ENCODE data around the gene DGKB. TPM values are rescaled to one million over a fixed set of nuclear protein-coding genes. Genes with fewer than 3 reads are reported as not detected.
A peak's percentile ranks its signal among the peaks of the same experiment; 100 is the strongest.

DGKB gene
- total and polyA plus RNA-seq, 2 donors (not counting 1 experiment from before 2014, with no cell fraction given) = 0.31 TPM; not detected in 1

DNA sequence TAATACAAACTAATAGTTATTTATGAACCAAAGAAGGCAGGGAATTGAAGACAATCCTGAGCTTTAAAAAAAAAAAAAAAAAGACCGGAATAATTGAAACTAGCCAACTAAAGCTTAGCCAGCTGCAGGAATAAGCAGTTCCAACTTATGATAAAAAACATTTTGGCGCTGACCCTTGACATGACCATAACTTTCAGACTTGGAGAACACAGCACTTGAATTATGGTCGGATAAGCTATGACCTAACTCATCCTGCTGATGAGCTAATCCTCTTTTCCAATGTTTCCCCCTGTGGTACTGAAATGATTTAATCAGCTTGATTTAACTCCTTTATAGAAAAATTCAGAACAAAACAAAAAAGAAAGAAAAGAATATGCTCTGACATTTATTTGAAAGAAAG, 181.8 kb downstream of the DGKB start:
- Histone ChIP-seq H2AFZ (ENCODE audit: low read length) (no peak overlapping the region), H3K79me2 (ENCODE audit: control insufficient read depth, insufficient read depth, low read length) (no peaks in the 10 kb centered on the region), H3K4me3 (replicated peaks in 1 of 4; ENCODE audit: control extremely low read depth in 1 of 4, insufficient read depth in 1 of 4, low read depth in 3 of 4, low read length in 4 of 4) (no peak overlapping the region), H3K27me3 (ENCODE audit: control insufficient read depth, insufficient read depth, low read length) (no peaks in the 10 kb centered on the region), H3K9ac (ENCODE audit: insufficient read depth, low read length) (no peak overlapping the region), H3K4me2 (ENCODE audit: extremely low read depth, insufficient read depth, low read length) (no peak overlapping the region), H3K36me3 (ENCODE audit: control insufficient read depth, insufficient read depth, low read length) (no peaks in the 10 kb centered on the region), H3K27ac (ENCODE audit: insufficient read depth, low read length) (no peak overlapping the region), H3K9me3 (ENCODE audit: control insufficient read depth, insufficient read depth, low read depth, low read length) (no peaks in the 10 kb centered on the region), H4K20me1 (ENCODE audit: control insufficient read depth, extremely low read depth, insufficient read depth, low read length) (no peaks in the 10 kb centered on the region), H3K4me1 (ENCODE audit: control insufficient read depth, extremely low read depth, insufficient read depth, low read length) (no peaks in the 10 kb centered on the region)
- TF ChIP-seq CTCF (conservative IDR thresholded peaks at IDR 0.05 in 1 of 2, IDR thresholded peaks at IDR 0.05 in 1 of 2; ENCODE audit: low read depth in 1 of 2, low read length in 2 of 2) = no peak
- TF ChIP-seq EZH2 (IDR thresholded peaks at IDR 0.05; ENCODE audit: low read length, missing control alignments) = no peak
- DNase-seq (ENCODE audit: low read depth in 2 of 2) = peak in 1 of 2 donors; percentile 37

DNA sequence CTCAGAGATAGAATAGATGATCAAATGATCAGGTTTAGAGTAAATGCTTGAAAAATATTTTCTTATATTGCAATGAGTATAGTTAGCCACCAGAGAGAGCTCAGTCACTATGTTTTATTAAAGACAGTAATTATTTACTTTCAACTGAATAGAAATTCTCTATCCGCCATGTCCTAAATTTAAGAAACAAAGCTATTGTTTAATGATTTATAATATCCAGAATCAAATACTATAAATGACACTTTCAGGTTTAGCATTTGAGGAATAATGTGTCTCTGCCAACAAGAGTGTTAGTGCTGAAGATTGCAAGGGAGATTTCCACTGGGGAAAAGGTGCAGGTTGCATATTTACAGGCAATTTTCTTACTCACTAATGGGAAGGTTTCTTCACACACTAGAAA, 184.7 kb downstream of the DGKB start:
- no peaks in the 10 kb centered on the region for H4K20me1 ChIP-seq (ENCODE audit: control insufficient read depth, extremely low read depth, insufficient read depth, low read length)
- H3K27ac ChIP-seq (ENCODE audit: insufficient read depth, low read length) = no peak overlapping the region
- H3K4me1 ChIP-seq (ENCODE audit: control insufficient read depth, extremely low read depth, insufficient read depth, low read length) = no peaks in the 10 kb centered on the region
- no peak overlapping the region for H3K9ac ChIP-seq (ENCODE audit: insufficient read depth, low read length)
- peak; percentile 5 to 51 for DNase-seq (ENCODE audit: low read depth in 2 of 2)
- H3K36me3 ChIP-seq (ENCODE audit: control insufficient read depth, insufficient read depth, low read length) = no peaks in the 10 kb centered on the region
- H3K27me3 ChIP-seq (ENCODE audit: control insufficient read depth, insufficient read depth, low read length) = no peaks in the 10 kb centered on the region
- TF ChIP-seq EZH2 (IDR thresholded peaks at IDR 0.05; ENCODE audit: low read length, missing control alignments) (no peak), CTCF (conservative IDR thresholded peaks at IDR 0.05 in 1 of 2, IDR thresholded peaks at IDR 0.05 in 1 of 2; ENCODE audit: low read depth in 1 of 2, low read length in 2 of 2) (peak in 1 of 2 donors; percentile 50)
- H3K4me3 ChIP-seq (replicated peaks in 1 of 4; ENCODE audit: control extremely low read depth in 1 of 4, insufficient read depth in 1 of 4, low read depth in 3 of 4, low read length in 4 of 4) = no peak overlapping the region
- H3K4me2 ChIP-seq (ENCODE audit: extremely low read depth, insufficient read depth, low read length) = no peak overlapping the region
- no peaks in the 10 kb centered on the region for H3K9me3 ChIP-seq (ENCODE audit: control insufficient read depth, insufficient read depth, low read depth, low read length)
- no peak overlapping the region for H2AFZ ChIP-seq (ENCODE audit: low read length)
- H3K79me2 ChIP-seq (ENCODE audit: control insufficient read depth, insufficient read depth, low read length) = no peaks in the 10 kb centered on the region

DNA sequence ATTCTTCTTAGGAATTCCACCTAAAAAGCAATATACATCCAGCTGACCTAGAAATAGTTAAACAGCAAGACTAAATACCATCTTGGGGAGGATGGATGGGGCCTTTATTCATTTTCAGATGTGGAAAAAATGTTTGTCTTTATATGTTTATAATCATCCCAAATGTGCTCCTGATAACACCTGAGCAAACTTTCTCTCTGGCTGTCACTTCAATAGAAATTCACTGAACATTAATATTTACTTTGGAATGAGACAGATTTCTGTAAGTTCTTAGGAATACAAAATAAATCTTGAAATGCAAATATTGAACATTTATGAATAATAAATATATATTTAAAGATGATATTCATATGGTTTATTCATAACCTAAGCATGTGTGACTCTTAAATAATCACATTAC, 185.4 kb downstream of the DGKB start:
- Histone ChIP-seq H3K4me2 (ENCODE audit: extremely low read depth, insufficient read depth, low read length) (no peak overlapping the region), H3K27ac (ENCODE audit: insufficient read depth, low read length) (no peak overlapping the region), H3K4me3 (replicated peaks in 1 of 4; ENCODE audit: control extremely low read depth in 1 of 4, insufficient read depth in 1 of 4, low read depth in 3 of 4, low read length in 4 of 4) (no peak overlapping the region), H3K9ac (ENCODE audit: insufficient read depth, low read length) (no peak overlapping the region), H3K36me3 (ENCODE audit: control insufficient read depth, insufficient read depth, low read length) (no peaks in the 10 kb centered on the region), H3K27me3 (ENCODE audit: control insufficient read depth, insufficient read depth, low read length) (no peaks in the 10 kb centered on the region), H2AFZ (ENCODE audit: low read length) (no peak overlapping the region), H3K79me2 (ENCODE audit: control insufficient read depth, insufficient read depth, low read length) (no peaks in the 10 kb centered on the region), H3K9me3 (ENCODE audit: control insufficient read depth, insufficient read depth, low read depth, low read length) (no peaks in the 10 kb centered on the region), H3K4me1 (ENCODE audit: control insufficient read depth, extremely low read depth, insufficient read depth, low read length) (no peaks in the 10 kb centered on the region), H4K20me1 (ENCODE audit: control insufficient read depth, extremely low read depth, insufficient read depth, low read length) (no peaks in the 10 kb centered on the region)
- TF ChIP-seq EZH2 (IDR thresholded peaks at IDR 0.05; ENCODE audit: low read length, missing control alignments) (no peak), CTCF (conservative IDR thresholded peaks at IDR 0.05 in 1 of 2, IDR thresholded peaks at IDR 0.05 in 1 of 2; ENCODE audit: low read depth in 1 of 2, low read length in 2 of 2) (no peak)
- DNase-seq (ENCODE audit: low read depth in 2 of 2) = no peak
